Gastrocnemius medialis (tissue), 4 donors: ENCODE data around the gene KRTAP9-9. TPM values are rescaled to one million over a fixed set of nuclear protein-coding genes. Genes with fewer than 3 reads are reported as not detected.

Source experiments
- ATAC-seq, 2 donors: fragments of 150-250 bp; one replicate each; pipeline ENCODE4 v1.9.1; 2016
- DNase-seq, 2 donors: peaks; one replicate each; pipeline ENCODE4 v3.0.0-alpha.2; 2019
- H3K27ac ChIP-seq, 4 donors: fragments of 200-600 bp; sonication (generic); 1 replicate in 1 of 4; 2 replicates in 3 of 4; pipeline ENCODE4 v1.5.1; 2016 to 2018; ENCODE audit warnings: mild to moderate bottlenecking in 2 of 4, moderate library complexity in 1 of 4
- H3K27me3 ChIP-seq, 3 donors: fragments of 200-600 bp; sonication (generic) in 2 of 3; 1 replicate in 1 of 3; 2 replicates in 2 of 3; pipeline versions ENCODE4 v1.5.1 to v1.6.0; 2016 to 2019; ENCODE audit warnings: mild to moderate bottlenecking in 1 of 3, moderate library complexity in 1 of 3
- H3K36me3 ChIP-seq, 2 donors: fragments of 200-600 bp; sonication (generic) in 1 of 2; one replicate each; pipeline ENCODE4 v1.5.1; 2017 to 2018
- H3K4me1 ChIP-seq, 2 donors: fragments of 200-600 bp; sonication (generic) in 1 of 2; one replicate each; pipeline ENCODE4 v1.5.1; 2016 to 2017; ENCODE audit warnings: mild to moderate bottlenecking in 2 of 2
- H3K4me3 ChIP-seq, 4 donors: fragments of 200-600 bp; sonication (generic) in 3 of 4; 1 replicate in 1 of 4; 2 replicates in 3 of 4; pipeline ENCODE4 v1.5.1; 2016 to 2019; ENCODE audit warnings: mild to moderate bottlenecking in 2 of 4
- H3K9me3 ChIP-seq, 3 donors: fragments of 200-600 bp; sonication (generic) in 2 of 3; 1 replicate in 1 of 3; 2 replicates in 2 of 3; pipeline ENCODE4 v1.5.1; 2016 to 2019
- CTCF ChIP-seq, 5 experiments: fragments of 450-650 bp in 3 of 5; fragments of 200-600 bp in 2 of 5; sonication (generic) in 2 of 5; IDR thresholded peaks in 4 of 5; conservative IDR thresholded peaks in 1 of 5; 1 replicate in 4 of 5; 2 replicates in 1 of 5; pipeline ENCODE4 v1.5.1; 2016 to 2019; ENCODE audit warnings: antibody characterized with exemption in 5 of 5, mild to moderate bottlenecking in 3 of 5, moderate library complexity in 3 of 5
- POLR2A ChIP-seq, 2 donors: fragments of 450-650 bp; IDR thresholded peaks; one replicate each; pipeline ENCODE4 v1.6.1; 2017; ENCODE audit warnings: antibody characterized with exemption in 2 of 2, mild to moderate bottlenecking in 2 of 2, moderate library complexity in 2 of 2
- in situ Hi-C, 4 donors: fragments of 200-750 bp; cut with MboI; loops; one replicate each; pipeline versions ENCODE4 v1.15.0 to v1.8.0; 2017; ENCODE audit warnings: low sequenced_read_pairs in 4 of 4
- intact Hi-C: fragments of 100-400 bp; cut with DNase I; formaldehyde crosslinking; loops from one replicate; pipeline ENCODE4 v1.15.1; 2023; ENCODE audit warnings: low total_unique reads
- total RNA-seq, 4 donors: library from RNA; depleted of rRNA; stranded (reverse); fragments of >200 nt; gene quantifications; one replicate each; pipeline versions ENCODE4 v1.1.0 to v1.2.3, GENCODE V29; 2016

Gene KRTAP9-9
- total RNA-seq, 4 donors from 2014 or later: not detected

GRCh38 chr17:41284546-41284945, 29.4 kb downstream of the KRTAP9-9 start:
- DNase-seq (no peak), ATAC-seq (no peak)
- H3K36me3 ChIP-seq: no peaks in the 10 kb centered on the region
- no peaks in the 10 kb centered on the region for H3K4me1 ChIP-seq
- H3K27me3 ChIP-seq: peaks cover 0 to 4% (median 0%) of the 10 kb centered on the region in 3 donors
- intact Hi-C loops: no loop called here
- no peaks in the 10 kb centered on the region for H3K9me3 ChIP-seq
- in situ Hi-C loops: no loop called here
- H3K27ac ChIP-seq: no peak overlapping the region
- no peak overlapping the region for H3K4me3 ChIP-seq
- TF ChIP-seq POLR2A (IDR thresholded peaks at IDR 0.05) (no peak), CTCF (IDR thresholded peaks at IDR 0.05 in 4 of 5, conservative IDR thresholded peaks at IDR 0.05 in 1 of 5) (no peak)

GRCh38 chr17:41287050-41287449, 31.9 kb downstream of the KRTAP9-9 start:
- TF ChIP-seq CTCF (IDR thresholded peaks at IDR 0.05 in 4 of 5, conservative IDR thresholded peaks at IDR 0.05 in 1 of 5) (no peak), POLR2A (IDR thresholded peaks at IDR 0.05) (no peak)
- intact Hi-C loops: no loop called here
- no peaks in the 10 kb centered on the region for H3K27me3 ChIP-seq

GRCh38 chr17:41294016-41294415, 38.8 kb downstream of the KRTAP9-9 start:
- Histone ChIP-seq H3K27ac (no peak overlapping the region), H3K36me3 (no peaks in the 10 kb centered on the region), H3K4me3 (no peak overlapping the region), H3K4me1 (no peaks in the 10 kb centered on the region), H3K9me3 (no peaks in the 10 kb centered on the region), H3K27me3 (peaks cover 0 to 5% (median 0%) of the 10 kb centered on the region in 3 donors)
- ATAC-seq: no peak
- no peak for DNase-seq
- in situ Hi-C loops: no loop called here
- intact Hi-C loops: no loop called here
- TF ChIP-seq CTCF (IDR thresholded peaks at IDR 0.05 in 4 of 5, conservative IDR thresholded peaks at IDR 0.05 in 1 of 5): no peak
- TF ChIP-seq POLR2A (IDR thresholded peaks at IDR 0.05): no peak

More at GRCh38 chr17:41287050-41287449, 31.9 kb downstream of the KRTAP9-9 start:
- no peaks in the 10 kb centered on the region for H3K4me1 ChIP-seq
- H3K36me3 ChIP-seq: no peaks in the 10 kb centered on the region
- in situ Hi-C loops: no loop called here
- H3K27ac ChIP-seq: no peak overlapping the region
- DNase-seq (no peak), ATAC-seq (no peak)
- H3K4me3 ChIP-seq: no peak overlapping the region
- no peaks in the 10 kb centered on the region for H3K9me3 ChIP-seq

- in situ Hi-C loops: no loop called here
- Histone ChIP-seq H3K9me3 (no peaks in the 10 kb centered on the region), H3K36me3 (no peaks in the 10 kb centered on the region), H3K4me3 (no peak overlapping the region), H3K27me3 (peaks cover 0 to 16% (median 0%) of the 10 kb centered on the region in 3 donors), H3K4me1 (no peaks in the 10 kb centered on the region), H3K27ac (no peak overlapping the region)
- TF ChIP-seq CTCF (IDR thresholded peaks at IDR 0.05 in 4 of 5, conservative IDR thresholded peaks at IDR 0.05 in 1 of 5) (no peak), POLR2A (IDR thresholded peaks at IDR 0.05) (no peak)
- ATAC-seq: no peak
- intact Hi-C loops: no loop called here
- no peak for DNase-seq
These were observed 41.7 kb downstream of the KRTAP9-9 start for GRCh38 chr17:41296846-41297245.
